ENCODE data around the gene MTFR1L. TPM values are rescaled to one million over a fixed set of nuclear protein-coding genes. Genes with fewer than 3 reads are reported as not detected.

Gene MTFR1L
- total and polyA plus RNA-seq, 11 donors: 123 to 319 (median 213) TPM

GRCh38 chr1:25863486-25864262, 43.9 kb downstream of the MTFR1L start:
- intact Hi-C loops (cut with DNase I): no loop called here
- no peak for DNase-seq

GRCh38 chr1:25864434-25864833, 44.7 kb downstream of the MTFR1L start:
- H3K4me3 ChIP-seq: no peak overlapping the region
- ATAC-seq (no peak), DNase-seq (no peak)
- peaks cover 0 to 25% (median 0%) of the 10 kb centered on the region in 12 donors for H3K4me1 ChIP-seq
- intact Hi-C loops (cut with DNase I): no loop called here
- peaks cover 0 to 15% (median 0%) of the 10 kb centered on the region in 9 donors for H3K36me3 ChIP-seq
- no peak overlapping the region for H3K27ac ChIP-seq
- no peaks in the 10 kb centered on the region for H3K9me3 ChIP-seq
- WGBS, 4 donors: 91 to 96% (median 94%) methylated on average over 3 of the region's 3 CpGs
- H3K27me3 ChIP-seq: no peaks in the 10 kb centered on the region
- TF ChIP-seq CTCF (IDR thresholded peaks at IDR 0.05) (no peak), POLR2A (IDR thresholded peaks at IDR 0.05) (no peak)

More at GRCh38 chr1:25863486-25864262, 43.9 kb downstream of the MTFR1L start:
- 93 to 95% (median 94%) methylated on average over 25 of the region's 25 CpGs for WGBS, 4 donors
- Histone ChIP-seq H3K9me3 (no peaks in the 10 kb centered on the region), H3K27me3 (no peaks in the 10 kb centered on the region), H3K36me3 (peaks cover 0 to 9% (median 0%) of the 10 kb centered on the region in 9 donors), H3K4me1 (peaks cover 0 to 30% (median 6%) of the 10 kb centered on the region in 12 donors), H3K27ac (no peak overlapping the region), H3K4me3 (no peak overlapping the region)
- no peak for ATAC-seq
- no peak for TF ChIP-seq CTCF (IDR thresholded peaks at IDR 0.05)
- TF ChIP-seq POLR2A (IDR thresholded peaks at IDR 0.05): no peak

GRCh38 chr1:25866288-25866687, 46.5 kb downstream of the MTFR1L start:
- ATAC-seq (no peak), DNase-seq (no peak)
- Histone ChIP-seq H3K27ac (no peak overlapping the region), H3K9me3 (no peaks in the 10 kb centered on the region), H3K36me3 (peaks cover 0 to 16% (median 0%) of the 10 kb centered on the region in 9 donors), H3K27me3 (no peaks in the 10 kb centered on the region), H3K4me1 (peaks cover 0 to 17% (median 4%) of the 10 kb centered on the region in 12 donors), H3K4me3 (no peak overlapping the region)
- TF ChIP-seq CTCF (IDR thresholded peaks at IDR 0.05) (no peak), POLR2A (IDR thresholded peaks at IDR 0.05) (no peak)
- WGBS, 4 donors: 92 to 100% (median 95%) methylated on average over 1 of the region's 1 CpG
- intact Hi-C loops (cut with DNase I): no loop called here

GRCh38 chr1:25867210-25867991, 47.6 kb downstream of the MTFR1L start:
- H3K27me3 ChIP-seq: no peaks in the 10 kb centered on the region
- 76 to 86% (median 82%) methylated on average over 9 of the region's 9 CpGs for WGBS, 4 donors
- intact Hi-C loops (cut with DNase I): no loop called here
- no peak for TF ChIP-seq POLR2A (IDR thresholded peaks at IDR 0.05)
- TF ChIP-seq CTCF (IDR thresholded peaks at IDR 0.05): no peak
- no peak for DNase-seq
- no peak overlapping the region for H3K27ac ChIP-seq
- ATAC-seq: no peak
- H3K4me3 ChIP-seq: no peak overlapping the region
- H3K9me3 ChIP-seq: no peaks in the 10 kb centered on the region
- peaks cover 0 to 16% (median 0%) of the 10 kb centered on the region in 9 donors for H3K36me3 ChIP-seq
- H3K4me1 ChIP-seq: peaks cover 0 to 20% (median 8%) of the 10 kb centered on the region in 12 donors

Measured in heart left ventricle (tissue), 16 donors.